Inflammatory macrophage treated with lipopolysaccharide for 1 hour (primary cell): Measurements from ENCODE around the gene CTDNEP1.

Experiments
- DNase-seq, 2 donors: peaks; one replicate each; pipeline ENCODE4 v3.0.0-alpha.2; 2020 to 2022

The CTDNEP1 gene

GRCh38 chr17:7279448-7279847 is 27.9 kb upstream of the CTDNEP1 start:
- DNase-seq = no peak

DNA sequence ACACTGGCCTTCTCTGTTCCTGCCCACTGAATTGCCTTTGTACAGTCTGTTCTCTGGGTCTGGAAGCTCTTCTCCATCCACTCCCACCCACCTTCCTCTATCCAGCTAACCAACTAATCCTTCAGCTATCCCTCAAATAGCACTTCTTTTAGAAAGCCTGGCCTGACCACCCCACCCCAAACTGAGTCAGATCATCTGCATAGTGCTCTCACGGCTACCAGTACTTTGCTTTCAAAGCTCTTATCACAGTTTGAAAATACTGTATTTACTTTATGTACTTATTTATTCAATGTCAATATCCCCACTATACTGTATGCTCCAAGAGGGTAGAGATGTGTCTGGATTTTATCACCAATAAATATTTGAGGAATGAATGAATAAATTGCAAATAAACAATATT is 15.2 kb upstream of the CTDNEP1 start:
- DNase-seq = no peak

GRCh38 chr17:7263801-7264078 is 12.2 kb upstream of the CTDNEP1 start:
- DNase-seq = no peak

- DNase-seq = peak in 1 of 2 donors; percentile 34
These were observed 11.6 kb upstream of the CTDNEP1 start for GRCh38 chr17:7262935-7263800.

DNA sequence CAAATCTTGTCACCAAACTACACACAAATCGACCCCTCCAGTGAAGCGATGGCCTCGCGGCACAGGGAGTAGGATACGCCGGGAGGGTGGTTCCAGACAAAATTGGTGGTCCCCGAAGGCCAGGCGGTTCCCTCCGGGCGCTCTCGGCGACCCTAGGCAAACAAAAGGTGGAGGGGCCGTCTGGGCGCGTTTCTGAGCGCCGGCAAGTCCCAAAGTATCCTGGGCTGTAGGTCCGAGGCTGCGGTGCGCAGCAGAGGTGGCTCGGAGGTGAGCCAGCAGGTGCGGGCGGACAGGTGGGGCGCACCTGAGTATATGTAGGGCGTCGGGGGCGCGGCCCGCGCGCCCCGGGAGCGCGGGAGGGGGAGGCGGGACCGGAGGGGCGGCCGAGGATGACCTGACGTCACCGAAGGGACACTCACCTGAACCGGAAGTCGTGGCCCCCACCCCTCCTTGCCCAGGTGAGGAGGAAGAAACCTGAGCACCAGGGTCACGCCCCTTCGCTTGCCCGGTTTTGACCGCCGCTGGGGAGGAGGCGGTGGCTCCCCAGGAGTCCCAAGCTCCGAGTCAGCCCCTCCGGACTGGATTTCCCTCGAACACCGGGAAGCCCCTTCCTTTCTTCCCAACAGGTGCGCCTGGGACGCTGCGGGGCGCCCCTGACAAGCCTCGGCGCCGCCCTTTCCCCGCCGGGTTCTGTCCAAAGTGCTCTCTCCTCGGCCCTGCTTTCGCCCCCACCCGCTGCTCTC is 10.8 kb upstream of the CTDNEP1 start, which contains the start of gene CLDN7:
Gene CLDN7 (minus strand): TSS at position 287 of the 743 bp plus-strand sequence. CDS start 435 bp downstream, outside the sequence.
- no peak for DNase-seq

DNA sequence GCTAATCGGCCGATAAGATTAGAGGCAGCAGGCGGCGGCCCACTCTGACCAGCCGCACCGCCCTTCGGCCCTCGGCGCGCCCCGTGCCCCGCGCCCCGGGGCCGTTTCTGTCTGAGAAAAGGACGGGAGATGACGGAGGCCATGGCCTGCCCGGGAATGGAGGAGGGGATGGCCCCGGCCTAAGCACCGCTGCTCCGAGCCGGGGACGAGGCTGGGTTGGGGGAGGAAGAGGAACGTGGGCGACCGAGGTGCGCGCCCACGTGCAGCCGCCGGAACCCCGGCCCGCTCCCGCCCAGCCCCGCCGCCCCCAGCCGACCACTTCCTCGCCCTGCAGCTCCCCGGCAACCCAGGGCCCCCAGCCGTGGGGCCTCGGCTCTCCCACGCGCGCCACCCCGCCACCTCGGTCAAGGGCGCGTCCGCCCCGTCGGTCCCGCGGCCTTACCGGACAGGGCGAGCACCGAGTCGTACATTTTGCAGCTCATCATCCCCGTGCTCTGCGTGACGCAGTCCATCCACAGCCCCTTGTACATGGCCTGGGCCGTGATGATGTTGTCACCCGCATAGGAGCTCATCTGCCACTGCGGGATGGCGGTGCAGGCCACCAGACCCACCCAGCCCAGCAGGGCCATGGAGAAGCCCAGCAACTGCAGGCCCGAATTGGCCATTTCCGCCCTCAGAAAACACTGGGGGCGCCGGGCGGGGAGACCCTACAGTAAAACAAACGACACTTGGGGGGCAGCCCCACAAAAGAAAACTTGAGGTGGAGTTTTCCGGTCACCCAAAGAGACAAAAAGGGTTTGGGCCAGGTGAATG is 10.1 kb upstream of the CTDNEP1 start:
- DNase-seq = no peak

DNA sequence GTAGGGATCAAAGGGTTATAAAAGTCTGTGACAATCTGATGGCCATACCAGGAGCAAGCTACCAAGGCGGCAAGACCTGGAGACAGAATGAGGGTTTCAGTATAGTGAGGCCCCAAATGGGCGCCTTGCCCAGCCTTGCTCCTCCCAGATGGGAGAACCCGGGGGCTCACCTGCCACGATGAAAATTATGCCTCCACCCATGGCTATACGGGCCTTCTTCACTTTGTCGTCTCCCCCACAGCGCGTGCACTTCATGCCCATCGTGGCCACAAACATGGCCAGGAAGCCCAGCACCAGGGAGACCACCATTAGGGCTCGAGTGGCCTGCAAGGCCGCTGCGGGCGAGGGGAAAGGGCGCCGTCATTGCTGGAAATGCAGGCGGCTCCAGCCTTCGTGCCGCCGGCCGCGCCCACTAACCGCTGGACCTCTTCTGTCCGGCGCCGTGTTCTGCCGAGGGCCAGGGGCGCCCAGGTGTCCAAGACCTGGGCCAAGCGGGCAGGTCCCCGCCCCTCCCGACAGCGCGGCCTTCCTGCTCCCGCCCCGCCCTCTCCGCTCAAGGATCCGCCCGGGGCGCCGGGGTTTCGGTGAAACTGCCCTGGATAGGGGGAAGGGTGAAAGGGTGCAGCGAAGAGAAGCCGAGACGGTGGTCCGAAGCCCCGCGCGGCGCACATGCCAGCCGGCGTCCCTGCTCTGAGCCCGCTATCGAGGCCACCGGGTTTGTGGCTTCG is 9.3 kb upstream of the CTDNEP1 start:
- no peak for DNase-seq

- DNase-seq = no peak
These were observed 8.6 kb upstream of the CTDNEP1 start for GRCh38 chr17:7260151-7260550.

GRCh38 chr17:7259555-7259889 is 8.0 kb upstream of the CTDNEP1 start:
- no peak for DNase-seq

GRCh38 chr17:7258731-7259554 is 7.4 kb upstream of the CTDNEP1 start:
- peak; percentile 86 to 91 for DNase-seq

GRCh38 chr17:7256766-7257456 is 5.4 kb upstream of the CTDNEP1 start:
- DNase-seq = no peak

DNA sequence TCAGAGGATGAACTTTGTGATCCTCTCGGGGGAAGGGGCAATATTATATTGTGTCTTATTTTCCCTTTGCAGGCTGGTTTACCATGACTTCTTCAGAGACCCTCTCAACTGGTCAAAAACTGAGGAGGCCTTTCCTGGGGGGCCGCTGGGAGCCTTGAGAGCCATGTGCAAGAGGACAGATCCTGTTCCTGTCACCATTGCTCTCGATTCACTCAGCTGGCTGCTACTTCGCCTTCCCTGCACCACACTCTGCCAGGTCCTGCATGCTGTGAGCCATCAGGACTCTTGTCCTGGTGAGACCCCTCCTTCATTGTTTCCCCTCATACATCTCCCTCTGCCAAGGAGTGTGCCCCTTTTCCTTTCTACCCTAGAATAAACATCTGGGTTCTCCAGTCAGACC is 3.0 kb upstream of the CTDNEP1 start:
- no peak for DNase-seq

DNA sequence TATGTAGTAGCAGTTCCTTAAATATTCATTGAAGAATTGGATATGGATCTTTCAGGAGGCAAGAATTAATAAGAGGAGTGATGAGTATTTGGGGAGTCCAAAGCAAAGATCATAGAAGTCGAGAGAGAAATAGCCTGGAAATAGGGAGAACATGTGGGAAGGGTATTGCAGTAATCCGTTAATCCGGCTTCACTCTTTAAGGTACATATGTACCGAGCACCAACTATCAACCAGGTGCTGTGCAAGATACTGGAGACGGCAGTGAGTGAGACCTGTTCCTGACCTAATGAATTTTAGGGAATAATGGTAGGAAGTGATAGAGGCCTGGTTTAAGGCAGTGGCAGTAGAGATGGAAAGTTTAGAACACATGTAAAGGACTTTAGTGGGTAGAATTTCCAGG is 1.5 kb upstream of the CTDNEP1 start:
- DNase-seq = no peak

DNA sequence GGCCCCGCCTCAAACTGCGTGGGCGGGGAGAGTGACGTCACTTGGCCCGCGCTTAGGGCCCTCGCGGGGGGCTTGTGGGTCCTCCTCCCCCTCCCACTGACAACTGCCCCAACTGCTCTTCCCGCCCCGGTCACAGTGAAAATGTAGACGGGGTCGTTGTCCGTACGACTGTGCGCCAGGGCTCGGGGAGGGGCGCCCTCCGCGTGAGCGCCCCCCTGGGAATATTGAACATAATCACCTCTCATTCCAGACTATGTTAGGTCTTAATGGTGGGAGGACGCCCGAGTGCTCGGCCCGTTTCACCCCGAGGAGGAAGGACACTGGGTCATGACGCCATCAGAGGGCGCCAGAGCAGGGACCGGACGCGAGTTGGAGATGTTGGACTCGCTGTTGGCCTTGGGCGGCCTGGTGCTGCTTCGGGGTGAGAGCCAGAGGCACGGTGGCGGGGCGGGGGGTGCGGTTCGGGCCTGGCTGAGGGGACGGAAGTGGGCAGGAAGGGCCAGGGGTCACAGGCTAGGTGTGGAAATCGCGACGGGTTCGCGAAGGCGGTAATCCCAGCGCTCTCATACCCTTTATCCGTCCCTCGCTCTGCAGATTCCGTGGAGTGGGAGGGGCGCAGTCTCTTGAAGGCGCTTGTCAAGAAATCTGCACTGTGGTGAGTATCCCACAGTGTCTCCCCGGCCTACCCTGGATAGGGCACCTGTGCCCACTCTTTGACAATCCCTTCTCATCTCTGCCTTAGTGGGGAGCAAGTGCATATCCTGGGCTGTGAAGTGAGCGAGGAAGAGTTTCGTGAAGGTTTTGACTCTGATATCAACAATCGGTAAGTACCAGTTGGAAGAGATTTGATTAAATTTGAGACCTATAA is 876 bp upstream of the CTDNEP1 start, which contains the start of gene ELP5:
Gene ELP5 (plus strand): TSS at position 40 of the 868 bp plus-strand sequence. CDS start 336 bp downstream, at position 376.
- peak; percentile 87 to 95 for DNase-seq

DNA sequence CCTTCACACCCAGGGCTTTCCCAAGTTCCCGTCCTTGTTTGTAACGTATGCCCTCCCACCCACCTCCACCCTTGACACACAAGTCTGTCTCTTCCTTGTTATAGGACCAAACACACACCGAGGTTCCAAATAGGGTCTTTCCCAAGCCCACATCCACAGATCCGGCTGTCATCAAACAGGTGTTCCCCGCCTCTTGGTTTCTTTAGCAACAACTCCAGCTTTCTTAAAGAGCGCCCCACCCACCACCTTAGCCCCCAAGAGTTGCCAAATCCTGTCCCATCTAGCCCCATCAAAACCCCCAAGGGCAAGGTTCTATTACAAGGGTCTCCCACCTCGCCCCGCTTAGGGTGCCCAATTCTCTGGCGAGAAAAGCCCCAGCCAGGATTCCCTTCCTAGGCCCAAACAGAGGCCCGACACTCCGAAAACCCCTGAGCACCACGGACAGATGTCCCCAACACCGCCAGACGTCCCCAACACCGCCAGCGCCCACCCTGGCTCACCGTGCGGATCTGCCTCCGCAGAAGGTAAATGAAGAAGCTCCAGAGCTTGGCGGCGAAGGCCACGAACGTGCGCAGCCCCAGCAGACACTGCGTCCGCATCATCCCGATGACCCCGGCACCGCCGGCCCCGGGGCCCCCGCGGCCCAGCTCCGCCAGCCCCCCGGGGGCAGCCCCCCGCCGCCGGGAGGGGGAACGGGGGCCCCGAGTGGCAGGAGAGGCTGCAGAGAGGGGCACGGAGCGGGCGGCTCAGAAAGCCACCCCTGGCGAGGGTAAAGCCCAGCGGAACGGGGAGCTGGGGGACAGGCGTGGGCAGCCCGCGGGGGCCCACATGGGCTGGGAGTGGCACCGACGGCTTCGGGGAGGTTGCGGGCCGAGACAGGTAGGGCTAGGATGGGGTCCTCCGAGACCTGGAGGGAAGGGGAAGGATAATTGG is 573 bp downstream of the CTDNEP1 start:
- DNase-seq = peak; percentile 66 to 92

DNA sequence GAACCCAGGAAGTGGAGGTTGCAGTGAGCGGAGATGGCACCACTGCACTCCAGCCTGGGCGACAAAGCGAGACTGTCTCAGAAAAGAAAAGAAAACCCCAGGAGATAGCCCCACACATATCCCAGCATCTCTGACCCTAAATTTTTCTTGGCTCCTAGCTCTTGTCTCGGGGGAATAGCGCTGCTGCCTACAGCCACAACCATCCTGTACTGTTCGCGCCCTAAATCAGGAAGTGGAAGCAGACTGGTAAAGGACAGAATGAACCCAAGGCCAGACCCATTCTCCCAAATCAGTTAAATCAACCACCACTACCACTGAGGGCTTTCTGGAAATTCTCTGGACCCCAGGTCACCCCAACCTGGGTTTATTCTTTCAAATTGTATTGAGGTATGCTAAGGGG is 1.7 kb downstream of the CTDNEP1 start:
- DNase-seq = no peak

DNA sequence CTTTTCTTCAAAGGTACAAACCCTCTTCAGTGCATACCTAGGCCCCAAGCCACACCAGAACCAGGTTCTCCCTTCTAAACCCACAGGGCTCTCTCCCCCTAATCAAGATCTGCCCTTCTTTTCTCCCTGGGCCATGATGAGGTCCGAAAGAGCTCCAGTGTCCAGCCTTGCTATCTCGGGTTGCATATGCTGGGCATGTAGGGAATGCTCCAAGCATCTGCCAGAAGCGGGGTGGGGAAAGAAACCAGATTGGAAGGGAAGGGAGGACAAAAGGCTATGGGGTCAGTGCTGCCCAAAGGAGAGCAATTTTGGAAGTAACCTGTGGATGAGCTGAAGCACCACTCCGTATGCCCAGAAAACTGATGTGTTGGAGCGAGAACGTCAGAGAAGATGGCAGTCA is 2.3 kb downstream of the CTDNEP1 start:
- no peak for DNase-seq

DNA sequence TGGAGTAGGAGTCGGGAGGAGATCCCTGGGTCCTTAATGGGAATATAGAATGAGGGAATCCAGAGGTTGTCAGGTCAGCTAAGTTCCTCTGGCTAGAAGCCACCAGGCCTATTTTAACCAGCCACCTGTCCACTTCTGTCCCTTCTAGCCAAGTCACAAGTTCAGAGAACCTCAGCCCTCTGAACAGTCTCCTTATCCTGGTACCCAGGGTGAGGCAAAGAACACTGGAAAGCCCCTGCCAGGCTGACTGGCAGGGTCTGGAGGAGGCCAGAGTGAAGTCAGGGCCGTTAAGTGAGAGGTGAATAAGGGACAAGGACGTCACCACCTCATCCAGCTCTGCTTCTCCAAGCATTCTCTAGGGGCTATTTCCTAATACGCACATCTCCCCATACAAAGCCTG is 2.7 kb downstream of the CTDNEP1 start:
- no peak for DNase-seq

- DNase-seq = no peak
These were observed 4.8 kb downstream of the CTDNEP1 start for GRCh38 chr17:7246779-7247178.
